H7 (cell line): ENCODE results near the gene MYO16. TPM values are rescaled to one million over a fixed set of nuclear protein-coding genes. Genes with fewer than 3 reads are reported as not detected.

Experiments used
- DNase-seq: peaks from one replicate; pipeline ENCODE4 v3.0.0; 2012
- H3K27me3 ChIP-seq: 2 replicates; pipeline ENCODE4 v1.6.0; 2011; ENCODE audit warnings: mild to moderate bottlenecking, low read length; ENCODE audit not compliant: control insufficient read depth, insufficient read depth
- H3K36me3 ChIP-seq: replicated peaks from 2 replicates; pipeline ENCODE4 v1.5.1; 2011; ENCODE audit warnings: low read length; ENCODE audit not compliant: control insufficient read depth, insufficient read depth
- H3K4me3 ChIP-seq: 2 replicates; pipeline ENCODE4 v1.5.1; 2011; ENCODE audit warnings: low read depth, mild to moderate bottlenecking, control low read depth, low read length, moderate library complexity; ENCODE audit not compliant: insufficient read depth
- total RNA-seq: library from RNA; depleted of rRNA; stranded (reverse); fragments of >200 nt; shearing (Covaris generic); gene quantifications from 2 replicates; pipeline ENCODE4 v1.2.3, GENCODE V29; 2014

The MYO16 gene
- total RNA-seq, 1 experiment from 2014 or later, result 0.03 TPM

GRCh38 chr13:108922108-108922507, 292.7 kb downstream of the MYO16 start:
- Histone ChIP-seq H3K36me3 (no peaks in the 10 kb centered on the region), H3K4me3 (no peak overlapping the region), H3K27me3 (no peaks in the 10 kb centered on the region)
- no peak for DNase-seq

DNA sequence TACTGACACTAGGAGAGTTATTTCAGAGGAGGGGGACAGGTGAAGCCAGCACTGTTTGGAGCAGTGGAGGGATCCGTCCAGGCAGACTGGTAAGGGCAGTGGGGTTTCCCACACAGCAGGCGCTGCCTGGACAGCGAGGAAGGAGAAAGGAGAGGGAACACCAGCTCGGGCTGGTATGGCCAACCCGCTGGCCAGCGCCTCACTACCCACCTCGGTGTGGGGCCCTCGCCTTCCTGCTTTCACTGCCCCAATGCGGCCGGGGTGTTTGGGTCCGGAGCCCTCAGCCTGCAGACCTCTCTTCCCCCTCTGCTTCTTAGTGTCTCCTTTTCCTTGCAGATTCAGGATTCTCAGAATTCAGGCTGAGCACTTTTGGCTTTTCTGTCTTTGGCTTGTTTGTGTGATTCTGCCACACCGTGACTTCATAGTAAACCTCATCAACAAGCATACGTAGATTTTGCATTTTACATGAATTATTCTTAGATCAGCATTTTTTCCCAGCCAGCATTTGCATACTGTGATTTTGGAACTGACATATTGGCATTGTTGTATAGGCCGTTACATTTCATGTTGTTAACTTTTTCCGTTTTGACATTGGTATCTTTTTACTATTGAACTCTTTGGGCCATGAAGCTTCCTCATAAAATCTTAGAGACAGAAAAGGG, 294.1 kb downstream of the MYO16 start:
- DNase-seq, result no peak
- no peak overlapping the region for H3K4me3 ChIP-seq
- H3K36me3 ChIP-seq, result no peaks in the 10 kb centered on the region
- H3K27me3 ChIP-seq, result no peaks in the 10 kb centered on the region

DNA sequence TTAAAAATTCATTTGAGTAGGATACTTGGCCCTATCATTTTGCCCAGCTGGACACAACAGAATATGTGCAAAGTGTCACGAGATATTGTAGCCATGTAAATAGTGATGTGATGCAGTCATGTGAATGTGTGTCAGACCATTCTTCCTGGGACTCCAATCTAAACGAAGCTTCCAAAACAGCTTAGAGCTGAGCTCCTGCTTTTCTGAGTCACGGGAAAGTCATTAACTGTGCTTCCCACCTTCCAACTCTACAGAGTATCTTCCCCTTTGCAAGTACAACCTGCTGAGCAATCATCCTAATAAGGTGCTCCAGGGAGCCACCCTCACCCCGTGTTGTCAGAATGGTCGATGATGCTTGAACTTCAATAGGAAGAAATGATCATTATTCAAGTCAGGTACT, 294.7 kb downstream of the MYO16 start:
- Histone ChIP-seq H3K27me3 (no peaks in the 10 kb centered on the region), H3K36me3 (no peaks in the 10 kb centered on the region), H3K4me3 (no peak overlapping the region)
- DNase-seq, result no peak

- DNase-seq, result peak; percentile 44
- Histone ChIP-seq H3K27me3 (no peaks in the 10 kb centered on the region), H3K36me3 (no peaks in the 10 kb centered on the region), H3K4me3 (no peak overlapping the region)
Measured at GRCh38 chr13:108924541-108924940, 295.1 kb downstream of the MYO16 start.

GRCh38 chr13:108925070-108925469, 295.7 kb downstream of the MYO16 start:
- H3K36me3 ChIP-seq, result no peaks in the 10 kb centered on the region
- no peak overlapping the region for H3K4me3 ChIP-seq
- no peak for DNase-seq
- no peaks in the 10 kb centered on the region for H3K27me3 ChIP-seq

DNA sequence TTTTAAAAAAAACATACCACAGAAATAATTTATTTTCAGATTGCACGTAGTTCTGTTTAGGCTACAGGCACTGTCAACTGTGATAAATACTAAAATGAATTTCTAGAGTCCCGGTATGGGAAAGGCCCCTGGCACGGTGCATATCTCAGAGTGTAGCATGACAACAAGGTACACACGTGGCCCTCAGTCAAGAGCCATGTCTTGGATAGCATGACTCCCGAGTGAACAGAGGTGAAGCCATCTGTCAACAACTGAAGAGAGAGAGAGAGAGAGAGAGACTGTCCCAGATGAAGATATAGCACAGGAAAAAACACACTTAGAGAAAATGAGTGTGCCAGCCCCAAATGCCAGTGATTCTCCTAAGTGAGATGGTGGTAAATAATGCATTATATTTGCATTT, 297.5 kb downstream of the MYO16 start:
- H3K27me3 ChIP-seq, result no peaks in the 10 kb centered on the region
- no peak for DNase-seq
- H3K36me3 ChIP-seq, result no peaks in the 10 kb centered on the region
- H3K4me3 ChIP-seq, result no peak overlapping the region

DNA sequence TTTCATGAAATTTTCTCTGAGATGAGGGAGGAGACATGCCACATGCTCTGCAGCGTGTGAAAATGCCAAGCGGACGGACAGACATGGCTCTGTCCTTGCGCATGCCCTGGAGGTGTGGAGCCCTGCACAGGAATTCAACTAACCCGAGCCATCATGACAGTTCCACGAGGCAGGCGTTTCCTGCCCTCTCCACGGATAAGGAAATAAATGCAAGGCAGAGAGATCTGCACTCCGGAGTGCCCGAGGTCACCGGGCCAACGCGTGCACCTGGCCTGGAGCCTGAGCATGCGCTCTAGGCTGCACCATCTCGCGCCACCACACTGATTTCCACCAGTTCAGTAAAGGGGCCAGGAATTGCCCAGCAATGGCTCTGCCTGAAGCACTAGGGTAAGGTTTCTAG, 298.2 kb downstream of the MYO16 start:
- no peak overlapping the region for H3K4me3 ChIP-seq
- no peaks in the 10 kb centered on the region for H3K27me3 ChIP-seq
- DNase-seq, result no peak
- H3K36me3 ChIP-seq, result no peaks in the 10 kb centered on the region

DNA sequence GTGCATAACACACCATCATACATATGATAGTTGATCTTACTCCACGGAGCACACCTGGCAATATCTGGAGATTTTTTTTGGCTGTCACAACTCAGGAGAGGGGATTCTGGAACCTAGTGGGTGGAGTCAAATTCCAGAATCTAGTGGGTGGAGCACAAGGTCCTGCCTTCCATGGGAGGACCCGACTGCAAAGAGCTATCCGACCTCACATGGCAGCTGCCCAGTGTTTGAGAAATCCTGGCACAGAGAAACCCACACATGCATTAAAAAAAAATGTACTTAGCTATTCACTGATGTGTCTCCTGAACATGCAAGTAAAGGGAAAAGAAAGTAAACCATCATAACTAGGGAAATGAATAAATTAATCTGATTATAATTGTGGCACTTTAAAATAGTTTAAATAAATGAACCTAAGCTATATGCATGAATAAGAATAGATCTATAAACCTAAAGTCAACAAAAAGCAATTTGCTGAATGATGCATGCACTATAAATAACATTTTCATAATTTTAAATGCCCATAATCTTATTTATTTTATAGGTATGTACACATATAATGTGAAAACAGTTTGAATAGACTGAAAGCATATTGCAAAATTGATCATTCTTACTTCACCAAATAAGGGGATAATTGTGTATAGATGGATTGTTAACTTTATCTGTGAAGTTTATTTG, 300.3 kb downstream of the MYO16 start:
- peak; percentile 36 for DNase-seq
- H3K4me3 ChIP-seq, result no peak overlapping the region
- no peaks in the 10 kb centered on the region for H3K36me3 ChIP-seq
- H3K27me3 ChIP-seq, result no peaks in the 10 kb centered on the region

- H3K4me3 ChIP-seq, result no peak overlapping the region
- no peak for DNase-seq
- H3K27me3 ChIP-seq, result no peaks in the 10 kb centered on the region
- H3K36me3 ChIP-seq, result no peaks in the 10 kb centered on the region
Measured at GRCh38 chr13:108932196-108932595, 302.8 kb downstream of the MYO16 start.

GRCh38 chr13:108933061-108933460, 303.6 kb downstream of the MYO16 start:
- Histone ChIP-seq H3K4me3 (no peak overlapping the region), H3K27me3 (no peaks in the 10 kb centered on the region), H3K36me3 (no peaks in the 10 kb centered on the region)
- no peak for DNase-seq

- no peak overlapping the region for H3K4me3 ChIP-seq
- H3K36me3 ChIP-seq, result no peaks in the 10 kb centered on the region
- no peak for DNase-seq
- H3K27me3 ChIP-seq, result no peaks in the 10 kb centered on the region
Measured at GRCh38 chr13:108938155-108938554, 308.7 kb downstream of the MYO16 start.

- no peak for DNase-seq
- Histone ChIP-seq H3K4me3 (no peak overlapping the region), H3K27me3 (no peaks in the 10 kb centered on the region), H3K36me3 (no peaks in the 10 kb centered on the region)
Measured at GRCh38 chr13:108940121-108940520, 310.7 kb downstream of the MYO16 start.

DNA sequence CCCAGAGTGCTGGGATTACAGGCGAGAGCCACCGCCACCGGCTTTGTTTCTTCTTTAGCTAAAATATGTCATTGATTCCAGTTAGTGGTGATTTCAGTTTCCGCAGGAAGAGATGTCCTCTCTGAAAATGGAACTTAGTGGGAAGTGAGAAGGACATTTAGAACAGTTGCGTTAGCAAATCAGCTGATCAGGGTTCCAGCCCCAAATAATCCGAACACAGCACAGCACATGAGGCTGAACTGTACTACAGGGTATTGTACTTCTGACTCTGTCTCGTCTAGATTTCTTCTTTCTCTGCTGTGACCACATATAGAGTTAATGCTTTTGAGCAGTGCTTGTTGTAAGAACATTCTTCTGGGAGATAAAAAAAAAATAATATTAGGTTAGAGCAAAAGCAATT, 314.4 kb downstream of the MYO16 start:
- Histone ChIP-seq H3K36me3 (no peaks in the 10 kb centered on the region), H3K4me3 (no peak overlapping the region), H3K27me3 (no peaks in the 10 kb centered on the region)
- DNase-seq, result no peak

DNA sequence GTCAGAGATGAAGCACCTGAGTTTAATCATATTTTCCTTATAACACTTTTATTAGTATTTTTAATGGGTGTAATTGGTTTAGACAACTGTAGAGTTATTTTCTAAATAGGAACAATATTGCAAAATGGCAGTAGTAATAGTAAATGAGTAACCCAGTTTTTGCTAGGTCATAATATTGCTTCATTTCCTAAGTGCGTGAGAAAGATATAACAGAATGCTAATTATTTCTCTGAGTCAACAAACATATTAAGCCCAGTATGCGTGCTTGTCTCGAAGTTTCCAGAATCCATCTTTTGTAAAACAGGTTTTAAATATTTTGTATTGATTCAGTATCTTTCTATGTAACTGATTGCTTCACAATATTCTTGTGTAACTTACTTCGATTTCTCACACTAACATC, 315.3 kb downstream of the MYO16 start:
- Histone ChIP-seq H3K4me3 (no peak overlapping the region), H3K36me3 (no peaks in the 10 kb centered on the region), H3K27me3 (no peaks in the 10 kb centered on the region)
- no peak for DNase-seq

DNA sequence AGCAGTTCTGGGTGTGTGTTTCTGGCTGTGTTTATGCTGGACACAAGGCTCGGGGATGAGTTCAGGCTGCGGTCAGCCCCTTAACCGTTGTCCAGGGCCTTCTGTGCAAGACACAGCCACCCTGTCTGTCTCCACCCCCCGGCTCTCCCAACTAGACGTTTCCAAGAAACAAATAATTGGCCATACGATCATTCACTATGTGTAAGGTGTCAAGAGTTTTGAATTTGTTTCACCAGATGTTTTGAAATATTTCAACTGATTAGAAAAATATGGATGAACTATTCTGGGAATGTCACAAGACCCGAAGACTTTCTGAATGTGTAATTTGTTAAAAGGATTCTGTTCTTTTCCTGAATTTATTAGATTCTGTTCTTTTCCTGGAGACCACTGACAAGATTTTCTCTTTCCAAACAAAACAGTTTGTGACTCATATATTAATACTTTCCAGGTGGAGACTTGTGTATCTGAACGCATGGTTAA, 318.2 kb downstream of the MYO16 start:
- H3K27me3 ChIP-seq, result no peaks in the 10 kb centered on the region
- no peak overlapping the region for H3K4me3 ChIP-seq
- no peak for DNase-seq
- no peaks in the 10 kb centered on the region for H3K36me3 ChIP-seq
